OCI-LY3 (cell line): ENCODE data around the gene ZFAND3.
"Not testable (repeated sequence)": the region's sequence is repeated elsewhere in the genome, so short reads cannot be mapped to it uniquely, and the experiment has no call there.

Experiments used
- H2AFZ ChIP-seq: fragments of 200-600, 300-600 bp; shearing (Covaris generic); 2 replicates; pipeline ENCODE4 v1.6.0; 2014; ENCODE audit warnings: antibody characterized with exemption, low read depth, low read length
- H3K27ac ChIP-seq: fragments of 200-600, 300-600 bp; sonication (generic); 2 replicates; pipeline ENCODE4 v1.5.1; 2014; ENCODE audit warnings: mild to moderate bottlenecking, low read length, moderate library complexity, mixed read lengths
- H3K27me3 ChIP-seq: fragments of 200-600, 300-600 bp; sonication (generic); 2 replicates; pipeline ENCODE4 v1.6.1; 2014; ENCODE audit warnings: low read depth, low read length, mixed read lengths
- H3K36me3 ChIP-seq: fragments of 200-600, 300-600 bp; sonication (generic); replicated peaks from 2 replicates; pipeline ENCODE3; 2014; ENCODE audit warnings: low read depth, low read length, mixed read lengths
- H3K4me1 ChIP-seq: fragments of 300-600, 200-600 bp; sonication (generic); 2 replicates; pipeline ENCODE4 v1.6.1; 2014; ENCODE audit warnings: low read length, mixed read lengths
- H3K4me2 ChIP-seq: fragments of 200-600, 300-600 bp; sonication (generic); 2 replicates; pipeline ENCODE4 v1.6.1; 2014; ENCODE audit warnings: low read length, mixed read lengths
- H3K4me3 ChIP-seq: fragments of 300-600, 200-600 bp; sonication (generic); 2 replicates; pipeline ENCODE4 v1.5.1; 2014; ENCODE audit warnings: antibody characterized with exemption, mild to moderate bottlenecking, low read length, moderate library complexity
- H3K79me2 ChIP-seq: fragments of 300-600, 200-600 bp; shearing (Covaris generic); 2 replicates; pipeline ENCODE4 v1.6.1; 2014; ENCODE audit warnings: mild to moderate bottlenecking, low read length, mixed read lengths
- H3K9ac ChIP-seq: fragments of 300-600, 200-600 bp; shearing (Covaris generic); 2 replicates; pipeline ENCODE4 v1.6.0; 2014; ENCODE audit warnings: mild to moderate bottlenecking, low read length, moderate library complexity
- H3K9me3 ChIP-seq: fragments of 200-600, 300-600 bp; shearing (Covaris generic); 2 replicates; pipeline ENCODE4 v1.6.1; 2014; ENCODE audit warnings: low read length, mixed read lengths; ENCODE audit not compliant: insufficient read depth
- H4K20me1 ChIP-seq: fragments of 200-600, 300-600 bp; sonication (generic); 2 replicates; pipeline ENCODE4 v1.6.1; 2016; ENCODE audit warnings: low read length, mixed read lengths; ENCODE audit not compliant: insufficient read depth
- EZH2phosphoT487 ChIP-seq: fragments of 200-600 bp; shearing (Covaris generic); IDR thresholded peaks from 2 replicates; pipeline ENCODE4 v1.6.1; 2018; ENCODE audit warnings: antibody characterized with exemption, mixed run types, low read depth
- TF ChIP-seq, protein P1 (sequence below): fragments of 200-600, 300-600 bp; sonication (generic); IDR thresholded peaks from 2 replicates; pipeline ENCODE4 v1.5.1; 2014; ENCODE audit warnings: antibody characterized with exemption, low read length, low read depth

The ZFAND3 gene

DNA sequence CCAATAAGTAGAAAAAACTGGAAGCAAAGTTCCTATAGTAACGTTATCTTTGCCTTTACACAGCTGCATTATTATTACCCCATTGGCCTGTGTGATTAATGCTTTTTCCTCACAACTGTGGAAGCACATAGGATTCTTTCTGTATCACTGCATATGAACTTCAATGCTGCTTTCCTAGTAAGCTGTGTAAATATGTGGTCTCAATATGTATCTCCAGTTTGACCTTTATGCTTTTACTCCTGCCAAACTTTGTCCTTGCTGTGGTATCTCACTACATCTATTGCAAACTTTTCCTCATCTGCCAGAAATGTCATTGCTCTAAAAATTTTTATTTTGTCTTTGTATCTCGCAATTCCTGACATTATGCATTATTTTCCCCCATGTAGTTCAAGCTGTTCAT is 168.6 kb downstream of the ZFAND3 start:
- no peaks in the 10 kb centered on the region for H3K9me3 ChIP-seq
- H3K27me3 ChIP-seq: no peaks in the 10 kb centered on the region
- no peaks in the 10 kb centered on the region for H3K36me3 ChIP-seq
- H3K4me2 ChIP-seq: no peak overlapping the region
- H2AFZ ChIP-seq: no peak overlapping the region
- peaks cover 47% of the 10 kb centered on the region for H3K79me2 ChIP-seq
- peaks cover 65% of the 10 kb centered on the region for H4K20me1 ChIP-seq
- no peak overlapping the region for H3K4me3 ChIP-seq
- H3K27ac ChIP-seq: no peak overlapping the region
- H3K4me1 ChIP-seq: peaks cover 23% of the 10 kb centered on the region
- TF ChIP-seq, protein P1, sequence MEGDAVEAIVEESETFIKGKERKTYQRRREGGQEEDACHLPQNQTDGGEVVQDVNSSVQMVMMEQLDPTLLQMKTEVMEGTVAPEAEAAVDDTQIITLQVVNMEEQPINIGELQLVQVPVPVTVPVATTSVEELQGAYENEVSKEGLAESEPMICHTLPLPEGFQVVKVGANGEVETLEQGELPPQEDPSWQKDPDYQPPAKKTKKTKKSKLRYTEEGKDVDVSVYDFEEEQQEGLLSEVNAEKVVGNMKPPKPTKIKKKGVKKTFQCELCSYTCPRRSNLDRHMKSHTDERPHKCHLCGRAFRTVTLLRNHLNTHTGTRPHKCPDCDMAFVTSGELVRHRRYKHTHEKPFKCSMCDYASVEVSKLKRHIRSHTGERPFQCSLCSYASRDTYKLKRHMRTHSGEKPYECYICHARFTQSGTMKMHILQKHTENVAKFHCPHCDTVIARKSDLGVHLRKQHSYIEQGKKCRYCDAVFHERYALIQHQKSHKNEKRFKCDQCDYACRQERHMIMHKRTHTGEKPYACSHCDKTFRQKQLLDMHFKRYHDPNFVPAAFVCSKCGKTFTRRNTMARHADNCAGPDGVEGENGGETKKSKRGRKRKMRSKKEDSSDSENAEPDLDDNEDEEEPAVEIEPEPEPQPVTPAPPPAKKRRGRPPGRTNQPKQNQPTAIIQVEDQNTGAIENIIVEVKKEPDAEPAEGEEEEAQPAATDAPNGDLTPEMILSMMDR: no peak
- TF ChIP-seq EZH2phosphoT487: no peak
- no peak overlapping the region for H3K9ac ChIP-seq

DNA sequence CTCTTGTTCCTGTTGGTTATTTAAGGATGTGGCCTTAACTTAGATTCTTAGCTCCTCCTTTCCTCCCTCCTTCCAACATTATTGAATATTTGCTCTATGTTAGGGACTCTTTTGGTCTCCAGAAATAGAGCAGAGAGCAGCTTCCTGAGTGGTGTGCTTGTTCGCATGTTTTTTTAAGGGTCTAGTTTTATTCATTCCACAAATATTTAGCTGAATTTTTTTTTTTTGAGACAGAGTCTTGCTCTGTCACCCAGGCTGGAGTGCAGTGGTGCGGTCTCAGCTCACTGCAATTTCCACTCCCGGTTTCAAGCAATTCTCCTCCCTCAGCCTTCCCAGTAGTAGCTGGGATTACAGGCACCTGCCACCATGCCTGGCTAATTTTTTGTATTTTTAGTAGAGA is 169.2 kb downstream of the ZFAND3 start:
- Histone ChIP-seq H3K4me1 (peaks cover 23% of the 10 kb centered on the region), H3K27me3 (no peaks in the 10 kb centered on the region), H3K4me2 (no peak overlapping the region)

DNA sequence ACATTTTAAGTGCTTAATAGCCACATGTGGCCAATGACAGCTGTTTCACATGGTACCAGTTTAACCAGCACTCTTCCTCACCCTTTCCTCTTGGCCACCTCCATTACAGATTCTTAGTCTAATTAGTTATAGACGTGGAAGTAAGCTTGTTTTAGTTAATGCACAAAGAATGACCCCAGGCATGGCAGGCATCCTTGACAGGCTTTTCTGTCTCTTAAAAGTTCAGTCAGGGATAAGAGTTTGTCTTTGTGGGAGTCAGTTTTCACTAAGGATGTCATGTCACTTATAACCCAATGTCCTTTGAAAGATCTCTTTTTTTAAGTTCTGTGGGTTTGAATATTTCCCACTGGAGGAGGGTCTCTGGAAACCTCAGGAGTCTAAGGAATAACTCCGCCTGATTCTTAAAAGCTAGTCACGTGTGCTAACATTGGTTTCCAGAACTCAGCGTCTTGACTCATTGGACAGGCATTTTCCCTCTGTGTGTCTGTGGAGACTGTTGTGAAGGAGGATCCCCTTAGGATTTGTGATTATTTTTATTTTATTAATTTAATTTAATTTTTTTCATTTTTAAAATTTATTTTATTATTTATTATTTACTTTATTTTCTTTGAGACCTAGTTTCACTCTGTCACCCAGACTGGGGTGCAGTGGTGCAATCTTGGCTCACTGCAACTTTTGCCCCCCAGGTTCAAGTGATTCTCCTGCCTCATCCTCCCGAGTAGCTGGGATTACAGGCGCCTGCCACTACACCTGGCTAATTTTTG is 171.4 kb downstream of the ZFAND3 start:
- no peak overlapping the region for H3K9ac ChIP-seq
- H3K79me2 ChIP-seq: peaks cover 55% of the 10 kb centered on the region

More for the DNA sequence above, 169.2 kb downstream of the ZFAND3 start:
- H3K4me3 ChIP-seq: no peak overlapping the region
- H3K36me3 ChIP-seq: no peaks in the 10 kb centered on the region
- peaks cover 66% of the 10 kb centered on the region for H4K20me1 ChIP-seq
- H3K9ac ChIP-seq: no peak overlapping the region
- H3K79me2 ChIP-seq: peaks cover 47% of the 10 kb centered on the region
- TF ChIP-seq, protein P1: no peak
- no peaks in the 10 kb centered on the region for H3K9me3 ChIP-seq
- H3K27ac ChIP-seq: no peak overlapping the region
- H2AFZ ChIP-seq: no peak overlapping the region

DNA sequence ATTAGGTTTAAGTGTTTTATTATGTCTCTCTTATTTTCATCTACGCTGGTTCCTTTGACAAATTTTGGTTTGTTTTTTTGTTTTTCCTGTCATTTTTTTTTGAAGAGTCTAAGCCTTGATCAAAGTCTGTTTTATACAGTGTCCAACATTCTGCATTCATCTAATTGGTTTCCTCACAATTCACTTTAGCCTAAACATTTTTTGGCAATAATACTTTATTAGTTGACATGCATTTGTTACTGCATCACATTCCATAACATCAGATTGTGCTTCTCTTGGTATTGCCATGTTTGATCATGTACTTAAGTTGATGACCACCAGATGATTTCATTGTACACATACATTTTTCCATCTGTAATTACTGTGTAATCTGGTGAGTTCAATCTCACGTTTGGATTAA is 173.2 kb downstream of the ZFAND3 start:
- H3K4me2 ChIP-seq: no peak overlapping the region
- peaks cover 23% of the 10 kb centered on the region for H3K4me1 ChIP-seq
- no peak overlapping the region for H3K9ac ChIP-seq
- peaks cover 64% of the 10 kb centered on the region for H4K20me1 ChIP-seq
- H3K9me3 ChIP-seq: no peaks in the 10 kb centered on the region
- no peak overlapping the region for H3K4me3 ChIP-seq
- no peaks in the 10 kb centered on the region for H3K27me3 ChIP-seq
- no peak overlapping the region for H2AFZ ChIP-seq
- peaks cover 62% of the 10 kb centered on the region for H3K79me2 ChIP-seq
- no peaks in the 10 kb centered on the region for H3K36me3 ChIP-seq
- no peak for TF ChIP-seq EZH2phosphoT487
- TF ChIP-seq, protein P1: no peak
- no peak overlapping the region for H3K27ac ChIP-seq

More for the DNA sequence above, 171.4 kb downstream of the ZFAND3 start:
- TF ChIP-seq EZH2phosphoT487: no peak
- TF ChIP-seq, protein P1: no peak
- Histone ChIP-seq H4K20me1 (peaks cover 68% of the 10 kb centered on the region), H3K27me3 (no peaks in the 10 kb centered on the region), H3K4me3 (no peak overlapping the region), H3K27ac (no peak overlapping the region), H3K9me3 (no peaks in the 10 kb centered on the region), H3K4me2 (no peak overlapping the region), H3K4me1 (peaks cover 23% of the 10 kb centered on the region), H3K36me3 (no peaks in the 10 kb centered on the region), H2AFZ (no peak overlapping the region)

DNA sequence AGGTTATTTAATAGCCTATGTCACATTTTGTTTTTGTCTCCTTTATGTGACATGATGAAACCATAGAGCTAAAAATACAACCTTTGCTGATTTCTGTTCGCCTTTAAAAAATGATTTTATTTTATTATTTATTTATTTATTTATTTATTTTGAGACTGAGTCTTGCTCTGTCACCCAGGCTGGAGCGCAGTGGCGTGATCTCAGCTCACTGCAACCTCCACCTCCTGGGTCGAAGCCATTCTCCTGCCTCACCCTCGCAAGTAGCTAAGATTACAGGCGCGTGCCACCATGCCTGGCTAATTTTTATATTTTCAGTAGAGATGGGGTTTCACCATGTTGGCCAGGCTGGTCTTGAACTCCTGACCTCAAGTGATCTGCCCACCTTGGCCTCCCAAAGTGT is 173.7 kb downstream of the ZFAND3 start:
- peaks cover 62% of the 10 kb centered on the region for H3K79me2 ChIP-seq
- not testable (repeated sequence) for H3K9me3 ChIP-seq, H3K27ac ChIP-seq, H3K4me3 ChIP-seq, H3K9ac ChIP-seq, H3K36me3 ChIP-seq, H3K27me3 ChIP-seq, H3K4me2 ChIP-seq, H2AFZ ChIP-seq
- peaks cover 62% of the 10 kb centered on the region for H4K20me1 ChIP-seq
- H3K4me1 ChIP-seq: peaks cover 23% of the 10 kb centered on the region
